NCI-H2107 treated with DMSO at 0.1 percent for 48 hours (cell line): ENCODE results near the gene PANX2.

Experiments used
- DNase-seq: peaks from one replicate; lab custom pipeline; 2025; ENCODE audit not compliant: unreplicated experiment; lab: John Stamatoyannopoulos, UW

Gene PANX2

GRCh38 chr22:50227579-50228215 is 57.2 kb downstream of the PANX2 start:
- no peak for DNase-seq

- DNase-seq, result no peak
Measured at GRCh38 chr22:50228366-50228765, 57.8 kb downstream of the PANX2 start.

- no peak for DNase-seq
Measured at GRCh38 chr22:50229370-50229769, 58.8 kb downstream of the PANX2 start.
